HL-60/S4 (cell line): ENCODE data around the gene DYNC2I2.
"Not testable (repeated sequence)": the region's sequence is repeated elsewhere in the genome, so short reads cannot be mapped to it uniquely, and the experiment has no call there.

Experiments
- in situ Hi-C: fragments of 300-500 bp; cut with MboI; formaldehyde crosslinking; loops from 2 replicates; pipeline ENCODE4 v1.14.3; 2022; ENCODE audit warnings: low sequenced_read_pairs

Gene DYNC2I2

DNA sequence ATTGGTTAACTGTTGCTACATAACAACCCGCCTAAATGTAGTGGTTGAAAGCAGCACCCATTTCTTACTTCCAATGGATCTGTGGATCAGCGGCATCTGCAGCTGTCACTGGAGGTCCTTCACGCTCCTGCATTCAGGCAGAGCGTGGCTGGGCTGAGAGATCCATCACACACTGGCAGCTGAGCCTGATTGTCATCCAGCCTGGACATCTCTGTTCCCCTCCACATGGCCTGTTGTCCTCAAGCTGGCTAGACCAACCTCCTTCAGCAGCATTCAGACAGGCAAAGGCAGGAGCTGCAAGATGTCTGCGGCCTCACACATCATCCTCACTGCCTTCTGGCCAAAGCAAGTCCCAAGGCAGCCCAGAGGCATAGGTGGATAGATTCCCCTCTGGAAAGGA is 36.9 kb downstream of the DYNC2I2 start:
- in situ Hi-C loops: no loop called here

- in situ Hi-C loops: no loop called here
Measured at GRCh38 chr9:128619127-128619526, 37.5 kb downstream of the DYNC2I2 start.

GRCh38 chr9:128617943-128618342 is 38.7 kb downstream of the DYNC2I2 start:
- in situ Hi-C loops: no loop called here

- in situ Hi-C loops: no loop called here
Measured at GRCh38 chr9:128615571-128615970, 41.1 kb downstream of the DYNC2I2 start.

- in situ Hi-C loops: no loop called here
Measured at GRCh38 chr9:128614728-128615127, 41.9 kb downstream of the DYNC2I2 start.

DNA sequence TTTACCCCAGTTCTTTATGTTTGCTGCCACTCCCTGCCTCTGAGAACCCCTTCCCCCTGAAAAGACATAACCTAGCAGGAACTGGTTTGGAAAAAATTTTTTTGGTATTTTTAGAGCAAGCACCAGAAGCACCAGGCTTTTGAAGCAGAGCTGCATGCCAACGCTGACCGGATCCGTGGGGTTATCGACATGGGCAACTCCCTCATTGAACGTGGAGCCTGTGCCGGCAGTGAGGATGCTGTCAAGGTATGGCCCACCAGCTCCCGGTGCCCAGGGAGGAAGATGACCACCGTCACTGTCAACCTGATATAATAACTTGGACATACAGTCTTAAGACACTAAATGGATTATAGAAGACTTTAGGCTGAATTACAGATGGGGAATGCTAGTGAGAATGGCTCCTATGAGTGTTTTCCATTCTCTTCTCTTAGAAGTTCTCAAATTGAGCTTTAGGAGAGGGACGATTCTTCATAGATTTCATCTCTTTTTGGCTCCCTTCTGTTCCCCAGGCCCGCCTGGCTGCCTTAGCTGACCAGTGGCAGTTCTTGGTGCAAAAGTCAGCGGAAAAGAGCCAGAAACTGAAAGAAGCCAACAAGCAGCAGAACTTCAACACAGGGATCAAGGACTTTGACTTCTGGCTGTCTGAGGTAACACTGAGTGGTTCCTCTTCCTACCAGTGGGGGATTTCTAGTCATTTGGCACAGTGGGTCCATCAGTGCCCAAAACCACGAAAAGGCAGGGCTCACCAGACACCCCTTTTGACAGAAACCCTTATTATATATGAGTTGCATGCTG is 44.9 kb downstream of the DYNC2I2 start:
- in situ Hi-C loops: no loop called here

DNA sequence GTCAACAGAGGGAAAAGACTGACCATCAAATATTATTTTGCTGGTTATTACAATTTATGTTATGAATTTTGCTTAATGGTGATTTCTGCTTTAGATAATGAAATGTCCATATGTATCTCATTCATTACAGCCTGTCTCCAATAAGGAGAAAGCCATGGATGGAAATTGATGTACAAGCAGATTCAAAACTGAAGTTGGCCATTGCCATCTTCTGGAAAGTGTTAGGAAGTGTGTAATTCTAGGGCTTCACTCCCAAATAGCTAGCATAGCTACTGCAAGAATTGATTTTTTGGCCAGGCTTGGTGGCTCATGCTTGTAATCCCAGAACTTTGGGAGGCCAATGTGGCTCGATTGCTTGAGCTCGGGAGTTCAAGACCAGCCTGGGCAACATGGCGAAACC is 45.8 kb downstream of the DYNC2I2 start:
- in situ Hi-C loops: no loop called here

- in situ Hi-C loops: no loop called here
Measured at GRCh38 chr9:128607642-128608350, 48.9 kb downstream of the DYNC2I2 start.

GRCh38 chr9:128603697-128604096 is 53.0 kb downstream of the DYNC2I2 start:
- in situ Hi-C loops: no loop called here

GRCh38 chr9:128600099-128600498 is 56.5 kb downstream of the DYNC2I2 start:
- in situ Hi-C loops: no loop called here

DNA sequence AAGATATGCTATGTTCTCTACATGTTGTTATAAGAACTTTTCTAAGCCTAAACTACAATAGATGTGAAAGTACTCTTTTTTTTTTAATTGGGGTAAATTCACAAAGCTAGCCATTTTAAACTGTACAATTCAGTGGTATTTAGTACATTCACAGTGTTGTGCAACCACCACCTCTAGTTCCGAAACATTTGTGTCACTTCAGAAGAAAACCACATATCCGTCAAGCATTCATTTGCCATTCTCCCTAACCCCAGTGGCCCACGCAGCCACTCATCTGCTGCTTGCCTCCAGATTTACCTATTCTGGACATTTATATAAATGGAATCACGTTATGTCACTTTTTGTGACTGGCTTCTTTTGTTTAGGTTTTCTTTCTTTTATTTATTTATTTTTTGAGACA is 61.2 kb downstream of the DYNC2I2 start:
- in situ Hi-C loops: no loop called here

DNA sequence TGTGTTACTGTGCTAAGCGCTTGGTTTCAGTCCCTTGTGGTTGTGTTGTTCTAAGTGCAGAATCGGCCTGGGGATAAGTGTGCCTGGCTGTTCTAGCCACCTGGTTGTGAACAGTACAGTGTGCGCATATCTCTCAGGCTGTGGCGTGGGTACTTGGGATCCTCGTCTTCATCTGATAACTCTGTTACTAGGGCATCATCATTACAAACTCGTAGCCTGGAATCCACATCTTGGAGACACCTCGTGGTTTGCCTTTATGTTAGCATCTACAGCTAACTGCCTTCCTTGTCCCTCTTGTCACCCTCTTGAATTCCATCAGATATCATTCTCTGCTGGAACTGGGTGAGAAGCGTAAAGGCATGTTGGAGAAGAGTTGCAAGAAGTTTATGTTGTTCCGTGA is 62.8 kb downstream of the DYNC2I2 start:
- in situ Hi-C loops: no loop called here

GRCh38 chr9:128593039-128593438 is 63.6 kb downstream of the DYNC2I2 start:
- in situ Hi-C loops: no loop called here

DNA sequence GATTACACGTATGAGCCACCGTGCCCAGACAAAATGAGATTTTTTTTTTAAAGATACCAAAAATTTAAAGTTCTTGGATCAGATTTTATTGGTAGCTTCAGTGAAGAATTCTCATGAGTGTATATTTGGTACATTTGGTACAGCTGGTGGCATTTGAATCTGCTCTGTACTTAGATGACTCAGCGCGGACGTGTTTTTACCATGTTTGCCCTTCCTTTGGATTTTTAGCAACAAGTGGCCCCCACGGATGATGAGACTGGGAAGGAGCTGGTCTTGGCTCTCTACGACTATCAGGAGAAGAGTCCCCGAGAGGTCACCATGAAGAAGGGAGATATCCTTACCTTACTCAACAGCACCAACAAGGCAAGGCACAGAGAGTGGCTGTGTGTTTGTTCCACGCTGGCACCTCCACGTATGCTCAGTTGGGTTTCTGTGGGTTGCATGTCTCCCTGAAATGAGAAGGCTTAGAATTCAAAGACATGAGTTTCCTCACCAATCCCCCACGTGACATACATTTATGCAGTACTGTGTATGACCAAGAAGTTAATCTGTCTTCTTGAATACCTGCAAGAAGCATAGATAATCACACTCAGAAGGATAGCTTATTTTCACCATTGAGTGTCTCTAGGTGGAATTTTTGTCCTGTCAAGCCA is 67.9 kb downstream of the DYNC2I2 start:
- in situ Hi-C loops: no loop called here

GRCh38 chr9:128587453-128587852 is 69.2 kb downstream of the DYNC2I2 start:
- in situ Hi-C loops: no loop called here

DNA sequence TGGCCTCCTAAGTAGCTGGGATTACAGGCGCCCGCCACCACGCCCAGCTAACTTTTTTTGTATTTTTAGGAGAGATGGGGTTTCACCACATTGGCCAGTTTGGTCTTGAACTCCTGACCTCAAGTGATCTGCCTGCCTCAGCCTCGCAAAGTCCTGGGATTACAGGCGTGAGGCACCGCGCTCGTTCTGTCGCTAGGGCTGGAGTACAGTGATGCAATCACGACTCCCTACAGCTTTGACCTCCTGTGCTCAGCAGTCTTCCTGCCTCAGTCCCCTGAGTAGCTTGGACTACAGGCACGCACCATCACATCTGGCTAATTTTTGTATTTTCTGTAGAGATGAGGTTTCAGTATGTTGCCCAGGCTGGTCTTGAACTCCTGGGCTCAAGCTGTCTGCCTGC is 69.7 kb downstream of the DYNC2I2 start:
- in situ Hi-C loops: not testable (repeated sequence)

DNA sequence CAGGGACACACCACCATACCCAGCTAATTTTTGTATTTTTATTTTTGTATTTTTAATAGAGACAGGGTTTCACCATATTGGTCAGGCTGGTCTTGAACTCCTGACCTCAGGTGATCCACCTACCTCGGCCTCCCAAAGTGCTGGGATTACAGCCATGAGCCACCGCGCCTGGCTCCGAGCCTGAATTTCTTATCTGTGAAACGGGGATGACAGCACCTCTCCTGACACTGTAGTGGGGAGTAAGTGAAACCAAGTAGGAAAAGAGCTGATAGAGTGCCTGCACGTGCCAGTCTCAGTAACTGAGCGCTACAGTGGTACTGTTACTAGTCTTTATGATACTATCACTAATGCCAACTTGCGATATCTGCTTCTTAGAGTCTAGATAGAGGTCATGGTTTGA is 71.5 kb downstream of the DYNC2I2 start:
- in situ Hi-C loops: not testable (repeated sequence)
